Activated CD8-positive, alpha-beta T cell treated with anti-CD3 and anti-CD28 coated beads for 36 hours (primary cell): ENCODE data around the gene CREG2. TPM values are rescaled to one million over a fixed set of nuclear protein-coding genes. Genes with fewer than 3 reads are reported as not detected.
"Not testable (repeated sequence)": the region's sequence is repeated elsewhere in the genome, so short reads cannot be mapped to it uniquely, and the experiment has no call there.

Source experiments
- ATAC-seq: fragments of 200-7000 bp; cut with Tn5 transposase; one replicate; pipeline ENCODE4 v1.10.0; 2021; ENCODE audit warnings: mild to moderate bottlenecking, moderate library complexity
- CTCF ChIA-PET: fragments of 350-600 bp; sonication (Branson Sonifier 250); formaldehyde crosslinking; loops from one replicate; lab custom pipeline; 2021; ENCODE audit warnings: antibody characterized with exemption; lab: Charles Lee
- POLR2A ChIA-PET: fragments of 350-600 bp; sonication (Branson Sonifier 250); formaldehyde crosslinking; loops from one replicate; lab custom pipeline; 2021; ENCODE audit warnings: antibody characterized with exemption; lab: Charles Lee
- DNase-seq: peaks from one replicate; pipeline ENCODE4 v3.0.0-alpha.2; 2020
- H3K27ac Mint-ChIP-seq: one replicate; pipeline ENCODE4 v1.8.0; 2021; ENCODE audit warnings: mild to moderate bottlenecking, mixed read lengths
- H3K27me3 Mint-ChIP-seq: one replicate; pipeline ENCODE4 v1.8.0; 2021; ENCODE audit warnings: mixed read lengths
- H3K36me3 Mint-ChIP-seq: one replicate; pipeline ENCODE4 v1.8.0; 2021; ENCODE audit warnings: low read depth, mixed read lengths
- H3K4me1 Mint-ChIP-seq: one replicate; pipeline ENCODE4 v1.8.0; 2021; ENCODE audit warnings: low read depth, mixed read lengths
- H3K4me3 Mint-ChIP-seq: one replicate; pipeline ENCODE4 v1.8.0; 2021; ENCODE audit warnings: mild to moderate bottlenecking, moderate library complexity, mixed read lengths
- H3K9me3 Mint-ChIP-seq: one replicate; pipeline ENCODE4 v1.8.0; 2021; ENCODE audit warnings: mixed read lengths
- CTCF ChIP-seq: fragments of 200-600 bp; IDR thresholded peaks from one replicate; pipeline ENCODE4 v1.8.0; 2022; ENCODE audit warnings: antibody characterized with exemption, mild to moderate bottlenecking
- intact Hi-C: fragments of 100-400 bp; cut with micrococcal nuclease; formaldehyde crosslinking; loops from one replicate; pipeline ENCODE4 v1.10.0; 2022
- total RNA-seq, 2 experiments: library from RNA; stranded (reverse); gene quantifications; one replicate each; pipeline ENCODE4 v1.2.3, GENCODE V29; 2021

CREG2 gene
- total RNA-seq, 2 experiments from 2014 or later = not detected

GRCh38 chr2:101328474-101329007 lies 58.8 kb downstream of the CREG2 start:
- Mint-ChIP-seq H3K27me3 (no peaks in the 10 kb centered on the region), H3K4me1 (peaks cover 17% of the 10 kb centered on the region), H3K9me3 (peaks cover 2% of the 10 kb centered on the region), H3K4me3 (no peak overlapping the region), H3K27ac (no peak overlapping the region), H3K36me3 (no peaks in the 10 kb centered on the region)
- ATAC-seq (peak; percentile 78), DNase-seq (peak; percentile 46)
- POLR2A ChIA-PET = interaction anchor here (1.1 to 2.2 kb wide), 5 partner anchors 12 to 75 kb away, joined by 3 to 9 read pairs (median 3); partner anchors contain the start of gene RNF149
- TF ChIP-seq CTCF = no peak
- CTCF ChIA-PET = interaction anchor here (1.0 to 6.7 kb wide), 5 partner anchors 12 to 76 kb away, joined by 3 to 60 read pairs (median 5); partner anchors contain the start of gene RNF149
- intact Hi-C loops = no loop called here

- intact Hi-C loops = no loop called here
- no peak overlapping the region for H3K27ac Mint-ChIP-seq
- peaks cover 2% of the 10 kb centered on the region for H3K9me3 Mint-ChIP-seq
- DNase-seq (no peak), ATAC-seq (no peak)
- no peaks in the 10 kb centered on the region for H3K36me3 Mint-ChIP-seq
- POLR2A ChIA-PET = interaction anchor here (1.1 to 2.2 kb wide), 4 partner anchors 12 to 21 kb away, joined by 3 to 9 read pairs (median 4); partner anchors contain the start of gene RNF149
- CTCF ChIA-PET = interaction anchor here (1.0 to 6.7 kb wide), 3 partner anchors 13 to 19 kb away, joined by 3 to 60 read pairs (median 3); partner anchors contain the start of gene RNF149
- H3K4me1 Mint-ChIP-seq = peaks cover 11% of the 10 kb centered on the region
- no peak for TF ChIP-seq CTCF
- H3K27me3 Mint-ChIP-seq = no peaks in the 10 kb centered on the region
- no peak overlapping the region for H3K4me3 Mint-ChIP-seq
These were observed 59.4 kb downstream of the CREG2 start for GRCh38 chr2:101327863-101328394.

GRCh38 chr2:101325425-101325824 lies 61.9 kb downstream of the CREG2 start:
- POLR2A ChIA-PET = interaction anchor here (2.0 kb wide), 1 partner anchor 17 kb away, joined by 6 read pairs; the partner anchor contains the start of gene RNF149
- intact Hi-C loops = no loop called here

GRCh38 chr2:101316568-101316967 lies 70.7 kb downstream of the CREG2 start:
- ATAC-seq, DNase-seq, H3K9me3 Mint-ChIP-seq, H3K36me3 Mint-ChIP-seq, H3K27ac Mint-ChIP-seq, H3K27me3 Mint-ChIP-seq, H3K4me3 Mint-ChIP-seq, intact Hi-C loops: not testable (repeated sequence)
- peaks cover 24% of the 10 kb centered on the region for H3K4me1 Mint-ChIP-seq
- CTCF ChIA-PET = interaction anchor here (1.3 to 1.9 kb wide), 2 partner anchors 12 to 26 kb away, joined by 4 to 5 read pairs; no protein-coding TSS in a partner anchor
- POLR2A ChIA-PET = interaction anchor here (1.3 kb wide), 1 partner anchor 12 kb away, joined by 3 read pairs; no protein-coding TSS in a partner anchor

More at GRCh38 chr2:101325425-101325824, 61.9 kb downstream of the CREG2 start:
- H3K36me3 Mint-ChIP-seq = no peaks in the 10 kb centered on the region
- H3K27ac Mint-ChIP-seq = no peak overlapping the region
- H3K9me3 Mint-ChIP-seq = peaks cover 2% of the 10 kb centered on the region
- no peak for TF ChIP-seq CTCF
- DNase-seq = no peak
- H3K27me3 Mint-ChIP-seq = no peaks in the 10 kb centered on the region
- CTCF ChIA-PET = interaction anchor here (1.2 kb wide), 1 partner anchor 17 kb away, joined by 9 read pairs; no protein-coding TSS in a partner anchor
- H3K4me3 Mint-ChIP-seq = no peak overlapping the region
- no peak for ATAC-seq
- H3K4me1 Mint-ChIP-seq = no peaks in the 10 kb centered on the region

- H3K4me1 Mint-ChIP-seq = peaks cover 50% of the 10 kb centered on the region
- POLR2A ChIA-PET = interaction anchor here (0.9 to 1.9 kb wide), 2 partner anchors 16 to 41 kb away, joined by 3 to 6 read pairs; no protein-coding TSS in a partner anchor
- ATAC-seq = no peak
- no peaks in the 10 kb centered on the region for H3K9me3 Mint-ChIP-seq
- intact Hi-C loops = no loop called here
- H3K36me3 Mint-ChIP-seq = peaks cover 5% of the 10 kb centered on the region
- no peak for DNase-seq
- CTCF ChIA-PET = interaction anchor here (1.0 to 2.8 kb wide), 5 partner anchors 19 to 163 kb away, joined by 3 to 13 read pairs (median 3); partner anchors contain the start of gene RFX8
- peak overlapping the region; percentile 40 for H3K27ac Mint-ChIP-seq
- TF ChIP-seq CTCF = no peak
- H3K27me3 Mint-ChIP-seq = no peaks in the 10 kb centered on the region
- peak overlapping the region; percentile 31 for H3K4me3 Mint-ChIP-seq
These were observed 75.6 kb downstream of the CREG2 start for GRCh38 chr2:101311696-101312017.
